ENCODE measurements around the gene BTBD10.
"Not testable (repeated sequence)": the region's sequence is repeated elsewhere in the genome, so short reads cannot be mapped to it uniquely, and the experiment has no call there.

The BTBD10 gene

DNA sequence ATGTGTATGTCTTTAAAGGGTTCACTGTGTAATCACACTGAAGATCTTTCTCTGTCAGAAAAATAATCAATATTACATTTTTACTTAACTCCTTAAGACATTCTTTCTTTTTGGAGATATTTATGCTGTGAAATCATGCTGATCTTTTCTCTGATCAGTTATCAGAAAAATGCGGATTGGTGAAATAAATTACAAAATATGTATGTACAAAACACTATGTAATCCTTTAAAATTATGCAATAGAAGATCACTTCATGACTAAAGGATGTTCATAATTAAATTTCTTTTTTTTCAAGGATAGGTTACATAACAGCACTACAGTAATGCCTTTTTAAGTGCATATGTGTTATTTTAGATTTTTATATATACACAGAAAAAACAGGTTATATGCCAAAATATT, 24.7 kb downstream of the BTBD10 start:
- H3K27me3 ChIP-seq (ENCODE audit: control insufficient read depth in 1 of 2, insufficient read depth in 2 of 2, low read length in 2 of 2): no peaks in the 10 kb centered on the region
- peaks cover 5% of the 10 kb centered on the region for H3K4me1 ChIP-seq (ENCODE audit: insufficient read depth, low read length)
- H3K27ac ChIP-seq (ENCODE audit: low read depth, low read length): no peak overlapping the region
- H3K4me3 ChIP-seq (ENCODE audit: low read depth in 1 of 2, low read length in 2 of 2): no peak overlapping the region
- H3K36me3 ChIP-seq (ENCODE audit: insufficient read depth, low read length): no peaks in the 10 kb centered on the region
- no peak overlapping the region for H3K9ac ChIP-seq (ENCODE audit: low read length)
- H3K9me3 ChIP-seq (ENCODE audit: low read length): no peaks in the 10 kb centered on the region

GRCh38 chr11:13436836-13437235, 26.2 kb downstream of the BTBD10 start:
- H3K36me3 ChIP-seq (ENCODE audit: insufficient read depth, low read length): not testable (repeated sequence)

GRCh38 chr11:13434247-13435205, 28.5 kb downstream of the BTBD10 start:
- H3K4me1 ChIP-seq (ENCODE audit: insufficient read depth, low read length): peaks cover under 1% of the 10 kb centered on the region
- no peak overlapping the region for H3K27ac ChIP-seq (ENCODE audit: low read depth, low read length)
- no peak overlapping the region for H3K4me3 ChIP-seq (ENCODE audit: low read depth in 1 of 2, low read length in 2 of 2)
- no peak overlapping the region for H3K9ac ChIP-seq (ENCODE audit: low read length)
- H3K36me3 ChIP-seq (ENCODE audit: insufficient read depth, low read length): no peaks in the 10 kb centered on the region
- H3K27me3 ChIP-seq (ENCODE audit: control insufficient read depth in 1 of 2, insufficient read depth in 2 of 2, low read length in 2 of 2): no peaks in the 10 kb centered on the region
- no peaks in the 10 kb centered on the region for H3K9me3 ChIP-seq (ENCODE audit: low read length)

More at GRCh38 chr11:13436836-13437235, 26.2 kb downstream of the BTBD10 start:
- H3K27ac ChIP-seq (ENCODE audit: low read depth, low read length); H3K9me3 ChIP-seq (ENCODE audit: low read length); H3K27me3 ChIP-seq (ENCODE audit: control insufficient read depth in 1 of 2, insufficient read depth in 2 of 2, low read length in 2 of 2); H3K4me3 ChIP-seq (ENCODE audit: low read depth in 1 of 2, low read length in 2 of 2); H3K9ac ChIP-seq (ENCODE audit: low read length); H3K4me1 ChIP-seq (ENCODE audit: insufficient read depth, low read length): not testable (repeated sequence)

DNA sequence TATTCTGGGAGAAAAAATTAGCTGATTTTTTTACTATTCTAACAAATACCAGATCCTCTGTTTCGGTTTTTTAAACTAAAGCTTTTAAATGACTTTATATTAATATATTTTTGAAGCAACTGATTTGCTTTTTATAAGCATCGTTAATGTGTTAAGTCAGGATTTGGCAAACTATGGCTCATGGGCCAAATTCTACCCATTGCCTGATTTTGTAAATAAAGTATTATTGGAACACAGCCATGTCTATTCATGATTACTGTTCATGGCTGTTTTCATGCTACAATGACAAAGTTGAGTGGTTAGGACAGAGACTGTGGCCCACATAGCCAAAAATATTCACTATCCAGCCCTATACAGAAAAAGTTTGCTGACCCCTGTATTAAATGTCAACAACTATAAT, 29.6 kb downstream of the BTBD10 start:
- H3K4me3 ChIP-seq (ENCODE audit: low read depth in 1 of 2, low read length in 2 of 2): no peak overlapping the region
- H3K9ac ChIP-seq (ENCODE audit: low read length): no peak overlapping the region
- no peak overlapping the region for H3K27ac ChIP-seq (ENCODE audit: low read depth, low read length)
- no peaks in the 10 kb centered on the region for H3K36me3 ChIP-seq (ENCODE audit: insufficient read depth, low read length)
- no peaks in the 10 kb centered on the region for H3K27me3 ChIP-seq (ENCODE audit: control insufficient read depth in 1 of 2, insufficient read depth in 2 of 2, low read length in 2 of 2)
- no peaks in the 10 kb centered on the region for H3K4me1 ChIP-seq (ENCODE audit: insufficient read depth, low read length)
- no peaks in the 10 kb centered on the region for H3K9me3 ChIP-seq (ENCODE audit: low read length)

DNA sequence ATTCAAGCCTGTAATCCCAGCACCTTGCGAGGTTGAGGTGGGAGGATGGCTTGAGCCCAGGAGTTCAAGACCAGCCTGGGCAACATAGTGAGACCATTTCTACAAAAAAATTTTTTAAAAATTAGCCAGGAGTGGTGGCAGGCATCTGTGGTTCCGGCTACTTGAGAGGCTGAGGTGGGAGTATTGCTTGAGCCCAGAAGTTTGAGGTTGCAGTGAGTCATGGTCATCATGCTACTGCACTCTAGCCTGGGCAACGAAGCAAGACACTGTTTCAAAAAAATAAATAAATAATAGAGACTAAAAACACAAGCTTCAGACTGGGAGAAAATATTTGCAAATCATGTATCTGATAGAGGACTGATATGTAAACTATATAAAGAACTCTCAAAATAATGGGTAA, 33.2 kb downstream of the BTBD10 start:
- Histone ChIP-seq H3K9me3 (ENCODE audit: low read length) (no peaks in the 10 kb centered on the region), H3K9ac (ENCODE audit: low read length) (no peak overlapping the region), H3K27ac (ENCODE audit: low read depth, low read length) (no peak overlapping the region), H3K27me3 (ENCODE audit: control insufficient read depth in 1 of 2, insufficient read depth in 2 of 2, low read length in 2 of 2) (no peaks in the 10 kb centered on the region), H3K36me3 (ENCODE audit: insufficient read depth, low read length) (no peaks in the 10 kb centered on the region), H3K4me1 (ENCODE audit: insufficient read depth, low read length) (no peaks in the 10 kb centered on the region), H3K4me3 (ENCODE audit: low read depth in 1 of 2, low read length in 2 of 2) (no peak overlapping the region)

DNA sequence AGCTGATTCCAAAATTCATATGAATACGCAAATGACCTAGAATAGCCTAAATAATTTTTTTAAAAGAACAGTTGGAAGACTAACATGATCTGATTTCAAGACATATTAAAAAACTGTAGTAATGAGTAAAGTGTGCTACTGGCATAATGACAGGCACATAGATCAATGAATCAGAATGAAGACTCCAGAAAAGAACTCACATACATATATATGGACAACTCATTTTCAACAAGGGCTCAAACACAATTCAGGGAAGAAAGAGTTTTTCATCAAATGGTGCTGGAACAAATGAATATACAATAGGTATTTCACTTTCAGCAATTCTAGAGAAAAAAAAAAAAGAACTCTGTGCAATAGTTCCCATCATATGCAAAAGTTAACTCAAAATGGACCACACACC, 33.7 kb downstream of the BTBD10 start:
- Histone ChIP-seq H3K4me1 (ENCODE audit: insufficient read depth, low read length) (no peaks in the 10 kb centered on the region), H3K9ac (ENCODE audit: low read length) (no peak overlapping the region), H3K36me3 (ENCODE audit: insufficient read depth, low read length) (no peaks in the 10 kb centered on the region), H3K4me3 (ENCODE audit: low read depth in 1 of 2, low read length in 2 of 2) (no peak overlapping the region), H3K9me3 (ENCODE audit: low read length) (no peaks in the 10 kb centered on the region), H3K27me3 (ENCODE audit: control insufficient read depth in 1 of 2, insufficient read depth in 2 of 2, low read length in 2 of 2) (no peaks in the 10 kb centered on the region), H3K27ac (ENCODE audit: low read depth, low read length) (no peak overlapping the region)

DNA sequence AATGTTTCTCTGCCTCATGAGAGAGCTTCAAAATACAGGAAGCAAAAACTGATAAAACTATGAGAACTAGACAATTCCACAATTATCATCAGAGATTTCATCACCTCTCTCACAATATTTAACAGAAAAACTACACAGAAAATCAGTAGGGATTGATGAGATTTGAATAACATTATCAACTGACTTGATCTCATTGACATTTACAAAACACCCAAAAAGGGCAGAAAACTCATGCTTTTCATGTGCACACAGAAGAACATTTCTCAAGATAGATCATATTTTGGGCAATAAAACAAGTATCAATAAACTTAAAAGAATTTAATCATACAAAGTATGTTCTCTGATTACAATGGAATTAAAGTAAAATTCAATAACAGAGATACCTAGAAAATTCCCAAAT, 35.6 kb downstream of the BTBD10 start:
- H3K36me3 ChIP-seq (ENCODE audit: insufficient read depth, low read length): no peaks in the 10 kb centered on the region
- no peaks in the 10 kb centered on the region for H3K27me3 ChIP-seq (ENCODE audit: control insufficient read depth in 1 of 2, insufficient read depth in 2 of 2, low read length in 2 of 2)
- no peaks in the 10 kb centered on the region for H3K4me1 ChIP-seq (ENCODE audit: insufficient read depth, low read length)
- no peak overlapping the region for H3K4me3 ChIP-seq (ENCODE audit: low read depth in 1 of 2, low read length in 2 of 2)
- no peaks in the 10 kb centered on the region for H3K9me3 ChIP-seq (ENCODE audit: low read length)
- no peak overlapping the region for H3K9ac ChIP-seq (ENCODE audit: low read length)
- no peak overlapping the region for H3K27ac ChIP-seq (ENCODE audit: low read depth, low read length)

DNA sequence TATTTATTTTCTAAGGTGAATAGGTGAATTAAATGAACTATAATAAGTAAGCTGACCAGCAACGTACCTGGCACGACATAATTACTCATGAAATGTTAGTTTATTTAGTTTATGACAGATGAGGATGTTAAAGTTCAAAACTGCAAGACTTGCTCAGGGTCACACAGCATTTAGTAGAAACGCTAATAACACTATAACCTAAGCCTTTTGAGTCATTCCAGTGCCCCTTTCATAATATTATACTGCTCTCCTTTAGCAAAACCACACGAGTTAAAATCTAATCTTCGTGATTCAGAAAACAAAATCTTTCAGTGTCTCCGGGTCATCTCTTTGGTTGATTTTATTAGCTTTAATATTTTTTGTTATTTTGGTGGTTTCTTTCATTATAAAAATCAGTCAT, 39.6 kb downstream of the BTBD10 start:
- no peak overlapping the region for H3K27ac ChIP-seq (ENCODE audit: low read depth, low read length)
- no peak overlapping the region for H3K9ac ChIP-seq (ENCODE audit: low read length)
- no peaks in the 10 kb centered on the region for H3K27me3 ChIP-seq (ENCODE audit: control insufficient read depth in 1 of 2, insufficient read depth in 2 of 2, low read length in 2 of 2)

GRCh38 chr11:13421561-13421960, 41.5 kb downstream of the BTBD10 start:
- no peak overlapping the region for H3K9ac ChIP-seq (ENCODE audit: low read length)
- H3K27me3 ChIP-seq (ENCODE audit: control insufficient read depth in 1 of 2, insufficient read depth in 2 of 2, low read length in 2 of 2): no peaks in the 10 kb centered on the region
- H3K27ac ChIP-seq (ENCODE audit: low read depth, low read length): no peak overlapping the region
- H3K4me1 ChIP-seq (ENCODE audit: insufficient read depth, low read length): no peaks in the 10 kb centered on the region
- no peak overlapping the region for H3K4me3 ChIP-seq (ENCODE audit: low read depth in 1 of 2, low read length in 2 of 2)
- no peaks in the 10 kb centered on the region for H3K9me3 ChIP-seq (ENCODE audit: low read length)
- H3K36me3 ChIP-seq (ENCODE audit: insufficient read depth, low read length): no peaks in the 10 kb centered on the region

More for the DNA sequence above, 39.6 kb downstream of the BTBD10 start:
- Histone ChIP-seq H3K4me1 (ENCODE audit: insufficient read depth, low read length) (no peaks in the 10 kb centered on the region), H3K4me3 (ENCODE audit: low read depth in 1 of 2, low read length in 2 of 2) (no peak overlapping the region), H3K36me3 (ENCODE audit: insufficient read depth, low read length) (no peaks in the 10 kb centered on the region), H3K9me3 (ENCODE audit: low read length) (no peaks in the 10 kb centered on the region)

DNA sequence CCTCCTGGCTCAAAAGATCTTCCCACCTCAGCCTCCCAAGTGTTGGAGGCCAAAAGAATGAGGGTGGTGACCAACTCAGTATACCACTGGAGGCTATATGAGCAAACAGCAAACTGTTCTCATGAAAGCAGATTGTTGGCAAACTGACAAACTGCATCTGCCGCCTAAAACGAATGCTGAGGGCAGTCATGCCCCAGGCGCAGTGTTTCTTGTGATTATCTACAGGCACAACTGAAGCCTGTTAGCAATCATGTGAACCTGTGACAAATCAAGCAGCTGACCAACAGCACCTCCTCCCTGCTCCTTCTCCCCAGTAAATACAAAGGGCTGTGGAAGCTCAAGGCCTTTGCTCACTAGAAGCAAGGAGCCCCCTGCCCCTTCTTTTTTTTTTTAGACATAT, 47.8 kb downstream of the BTBD10 start:
- Histone ChIP-seq H3K9ac (ENCODE audit: low read length) (no peak overlapping the region), H3K4me3 (ENCODE audit: low read depth in 1 of 2, low read length in 2 of 2) (no peak overlapping the region), H3K27me3 (ENCODE audit: control insufficient read depth in 1 of 2, insufficient read depth in 2 of 2, low read length in 2 of 2) (no peaks in the 10 kb centered on the region), H3K27ac (ENCODE audit: low read depth, low read length) (no peak overlapping the region), H3K9me3 (ENCODE audit: low read length) (no peaks in the 10 kb centered on the region), H3K4me1 (ENCODE audit: insufficient read depth, low read length) (no peaks in the 10 kb centered on the region), H3K36me3 (ENCODE audit: insufficient read depth, low read length) (peaks cover 24% of the 10 kb centered on the region)

DNA sequence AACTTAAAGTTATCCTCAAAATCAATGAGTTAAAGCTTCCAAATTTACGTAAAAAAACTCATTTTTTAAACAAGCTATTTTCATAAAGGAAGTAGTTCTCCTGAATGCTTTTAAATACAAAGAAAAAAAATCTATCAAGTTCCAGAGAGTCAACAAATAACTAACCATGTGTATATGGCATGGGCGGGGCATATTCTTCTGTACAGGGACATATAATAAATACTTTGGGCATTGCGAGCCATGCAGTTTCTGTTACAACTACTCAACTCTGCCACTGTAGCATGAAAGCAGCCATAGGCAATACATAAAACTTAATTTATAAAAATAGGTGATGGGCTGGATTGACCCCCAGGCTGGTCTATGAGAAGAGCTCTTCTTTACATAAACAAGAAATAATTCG, 57.8 kb downstream of the BTBD10 start:
- H3K36me3 ChIP-seq (ENCODE audit: insufficient read depth, low read length): peaks cover 11% of the 10 kb centered on the region

GRCh38 chr11:13398335-13398734, 64.7 kb downstream of the BTBD10 start:
- not testable (repeated sequence) for H3K9ac ChIP-seq (ENCODE audit: low read length); H3K9me3 ChIP-seq (ENCODE audit: low read length); H3K4me3 ChIP-seq (ENCODE audit: low read depth in 1 of 2, low read length in 2 of 2); H3K36me3 ChIP-seq (ENCODE audit: insufficient read depth, low read length); H3K27ac ChIP-seq (ENCODE audit: low read depth, low read length); H3K27me3 ChIP-seq (ENCODE audit: control insufficient read depth in 1 of 2, insufficient read depth in 2 of 2, low read length in 2 of 2); H3K4me1 ChIP-seq (ENCODE audit: insufficient read depth, low read length)

More for the DNA sequence above, 57.8 kb downstream of the BTBD10 start:
- Histone ChIP-seq H3K4me1 (ENCODE audit: insufficient read depth, low read length) (no peaks in the 10 kb centered on the region), H3K9me3 (ENCODE audit: low read length) (no peaks in the 10 kb centered on the region), H3K27ac (ENCODE audit: low read depth, low read length) (no peak overlapping the region), H3K27me3 (ENCODE audit: control insufficient read depth in 1 of 2, insufficient read depth in 2 of 2, low read length in 2 of 2) (no peaks in the 10 kb centered on the region), H3K4me3 (ENCODE audit: low read depth in 1 of 2, low read length in 2 of 2) (no peak overlapping the region), H3K9ac (ENCODE audit: low read length) (no peak overlapping the region)

Measured in muscle layer of colon (tissue), 2 donors.